ENCODE data around the gene ASTN2.

GRCh38 chr9:116694785-116695291 lies 720.0 kb downstream of the ASTN2 start:
- TF ChIP-seq CTCF (conservative IDR thresholded peaks at IDR 0.05; ENCODE audit: low read length) (no peak), EZH2phosphoT487 (IDR thresholded peaks at IDR 0.05; ENCODE audit: borderline replicate concordance, low read depth, low read length) (no peak)
